A549 treated with ZK216348 at 1 μM for 4 hours (cell line): ENCODE data around the gene CHFR. TPM values are rescaled to one million over a fixed set of nuclear protein-coding genes. Genes with fewer than 3 reads are reported as not detected.

ENCODE experiments used
- total RNA-seq: library from RNA; stranded (reverse); fragments of 200-300 nt; extraction: Qiagen RNA extraction; gene quantifications from 5 replicates; pipeline ENCODE4 v1.2.3, GENCODE V29; 2022; ENCODE audit warnings: low read depth

Gene CHFR
- 19.9 to 26.7 TPM (median 21.7 TPM) in 5 replicates for total RNA-seq

GRCh38 chr12:132887513-132888351 lies at the start of gene CHFR:
TSS of gene CHFR (minus strand) at chr12:132887605. CDS start at chr12:132887328, 277 bp downstream.

GRCh38 chr12:132828706-132829534 lies 58.5 kb downstream of the CHFR start, which contains the start of gene GOLGA3:
TSS of gene GOLGA3 (minus strand) at chr12:132828869. CDS start at chr12:132822128, 6,741 bp downstream.

Other genes starting within 250 kb of the CHFR start
- gene POLE, start 200.3 kb downstream of the CHFR start, total RNA-seq: 46.1 to 50.9 TPM (median 47.5 TPM) in 5 replicates
- 18.4 to 34.0 TPM (median 30.9 TPM) in 5 replicates for gene PXMP2, start 200.0 kb downstream of the CHFR start, total RNA-seq
- gene PGAM5, start 176.8 kb downstream of the CHFR start, total RNA-seq: 37.7 to 59.9 TPM (median 56.8 TPM) in 5 replicates
- gene ANKLE2, start 125.8 kb downstream of the CHFR start, total RNA-seq: 67.2 to 86.2 TPM (median 82.7 TPM) in 5 replicates
- gene GOLGA3, start 58.7 kb downstream of the CHFR start, total RNA-seq: 16.7 to 25.7 TPM (median 23.4 TPM) in 5 replicates
- 2.4 to 4.3 TPM (median 3.8 TPM) in 5 replicates for gene ZNF605, start 68.7 kb upstream of the CHFR start, total RNA-seq
- 6.8 to 10.0 TPM (median 7.6 TPM) in 5 replicates for gene ZNF26, start 98.8 kb upstream of the CHFR start, total RNA-seq
- 10.9 to 15.5 TPM (median 12.9 TPM) in 5 replicates for gene ZNF84, start 149.9 kb upstream of the CHFR start, total RNA-seq
- 8.0 to 11.6 TPM (median 8.4 TPM) in 5 replicates for gene ZNF140, start 193.3 kb upstream of the CHFR start, total RNA-seq
- 0.24 to 0.41 TPM (median 0.40 TPM) in 5 replicates for gene ZNF891, start 242.7 kb upstream of the CHFR start, total RNA-seq
- gene ZNF10, start 243.0 kb upstream of the CHFR start, total RNA-seq: 1.1 to 3.4 TPM (median 1.6 TPM) in 5 replicates